GM21381 (cell line): Measurements from ENCODE around the gene SPTLC3.

ENCODE experiments used
- ATAC-seq: cut with Tn5 transposase; IDR thresholded peaks from one replicate; pipeline ENCODE4 v1.9.1; 2021; ENCODE audit warnings: mild to moderate bottlenecking, moderate library complexity; ENCODE audit not compliant: unreplicated experiment

SPTLC3 gene

GRCh38 chr20:13089950-13090469 is 81.2 kb downstream of the SPTLC3 start:
- ATAC-seq = no peak

GRCh38 chr20:13092111-13092510 is 83.3 kb downstream of the SPTLC3 start:
- ATAC-seq = no peak

GRCh38 chr20:13094976-13095375 is 86.2 kb downstream of the SPTLC3 start:
- ATAC-seq = no peak

GRCh38 chr20:13098720-13099355 is 90.1 kb downstream of the SPTLC3 start:
- ATAC-seq = no peak

- ATAC-seq = no peak
Observed at GRCh38 chr20:13099676-13100075, 90.9 kb downstream of the SPTLC3 start.

GRCh38 chr20:13101276-13101675 is 92.5 kb downstream of the SPTLC3 start:
- ATAC-seq = no peak

GRCh38 chr20:13101706-13102105 is 92.9 kb downstream of the SPTLC3 start:
- ATAC-seq = no peak

GRCh38 chr20:13102237-13102636 is 93.5 kb downstream of the SPTLC3 start:
- ATAC-seq = no peak

GRCh38 chr20:13102694-13103093 is 93.9 kb downstream of the SPTLC3 start:
- ATAC-seq = no peak

- ATAC-seq = no peak
Observed at GRCh38 chr20:13105039-13105438, 96.3 kb downstream of the SPTLC3 start.

- no peak for ATAC-seq
Observed at GRCh38 chr20:13105864-13106457, 97.2 kb downstream of the SPTLC3 start.

GRCh38 chr20:13109658-13110057 is 100.9 kb downstream of the SPTLC3 start:
- no peak for ATAC-seq

- no peak for ATAC-seq
Observed at GRCh38 chr20:13110796-13111195, 102.0 kb downstream of the SPTLC3 start.

- ATAC-seq = no peak
Observed at GRCh38 chr20:13111249-13111911, 102.6 kb downstream of the SPTLC3 start.

GRCh38 chr20:13113731-13114130 is 105.0 kb downstream of the SPTLC3 start:
- ATAC-seq = no peak

- no peak for ATAC-seq
Observed at GRCh38 chr20:13117200-13117599, 108.4 kb downstream of the SPTLC3 start.

- ATAC-seq = no peak
Observed at GRCh38 chr20:13118676-13119075, 109.9 kb downstream of the SPTLC3 start.

- ATAC-seq = peak; percentile 61
Observed at GRCh38 chr20:13119583-13119982, 110.8 kb downstream of the SPTLC3 start.

- ATAC-seq = no peak
Observed at GRCh38 chr20:13120471-13120870, 111.7 kb downstream of the SPTLC3 start.

- no peak for ATAC-seq
Observed at GRCh38 chr20:13121840-13122515, 113.2 kb downstream of the SPTLC3 start.

- no peak for ATAC-seq
Observed at GRCh38 chr20:13125486-13125885, 116.7 kb downstream of the SPTLC3 start.

- no peak for ATAC-seq
Observed at GRCh38 chr20:13128173-13128572, 119.4 kb downstream of the SPTLC3 start.
